AG04450 (cell line): ENCODE measurements around the gene CCNJL. TPM values are rescaled to one million over a fixed set of nuclear protein-coding genes. Genes with fewer than 3 reads are reported as not detected.

Experiments used
- CTCF ChIA-PET: fragments of 300-600, 350-600 bp; formaldehyde crosslinking; extraction: SDS; loops from one replicate; lab custom pipeline; 2022; ENCODE audit warnings: antibody characterized with exemption, inconsistent platforms; lab: Charles Lee
- POLR2A ChIA-PET: fragments of 350-600 bp; formaldehyde crosslinking; extraction: SDS; loops from one replicate; lab custom pipeline; 2021; ENCODE audit warnings: antibody characterized with exemption, inconsistent platforms; lab: Yijun Ruan, JAX
- DNase-seq: peaks from one replicate; pipeline ENCODE4 v3.0.0-alpha.2; 2011; ENCODE audit warnings: low read depth, low spot score
- H3K27ac ChIP-seq: one replicate; pipeline ENCODE4 v1.5.1; 2012; ENCODE audit warnings: low read depth, low read length, control low read depth
- H3K27me3 ChIP-seq: one replicate; pipeline ENCODE4 v1.6.0; 2012; ENCODE audit warnings: low read length; ENCODE audit not compliant: control insufficient read depth, insufficient read depth
- H3K4me3 ChIP-seq: 2 replicates; pipeline ENCODE4 v1.5.1; 2011; ENCODE audit warnings: mild to moderate bottlenecking, low read depth, low read length, control low read depth
- H3K9me3 ChIP-seq: 2 replicates; pipeline ENCODE4 v1.5.1; 2012; ENCODE audit warnings: low read length; ENCODE audit not compliant: control insufficient read depth, insufficient read depth
- polyA plus RNA-seq: library from polyadenylated mRNA; depleted of rRNA; stranded (reverse); fragments of >200 nt; gene quantifications from 2 replicates; pipeline ENCODE4 v1.2.3, GENCODE V29; 2011; rRNA removed
- small RNA-seq: library from RNA; depleted of rRNA; stranded (forward); fragments of <200 nt; gene quantifications from one replicate; pipeline ENCODE3, GENCODE V24; 2012; ENCODE audit warnings: low read depth; ENCODE audit not compliant: insufficient read length
- TF ChIP-seq, protein P1 (sequence below): IDR thresholded peaks from 2 replicates; pipeline ENCODE4 v1.5.1; 2011; ENCODE audit warnings: low read depth, low read length, control low read depth, inconsistent platforms

CCNJL gene
- polyA plus RNA-seq, 1 experiment: 3.8 TPM

DNA sequence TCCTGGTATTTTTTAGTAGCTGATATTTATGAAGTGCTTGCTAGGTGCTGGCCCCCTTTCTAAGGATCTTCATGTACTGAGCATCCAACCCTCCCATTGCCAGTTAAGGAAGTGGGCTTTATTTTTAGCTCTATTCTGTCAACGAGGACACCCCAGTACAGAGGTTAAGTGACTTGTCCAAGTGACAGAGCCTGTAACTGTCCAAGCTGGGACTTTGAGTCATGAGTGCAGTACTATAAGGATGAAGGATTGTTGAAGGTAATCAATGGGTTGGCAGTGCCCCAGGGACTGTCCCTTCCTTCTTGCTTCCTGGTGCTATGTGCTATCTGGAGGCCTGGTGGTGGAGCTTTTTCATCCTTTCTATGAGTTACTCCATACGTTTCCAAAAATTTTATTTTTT lies 101.0 kb downstream of the CCNJL start:
- peaks cover 9% of the 10 kb centered on the region for H3K27me3 ChIP-seq
- no peak overlapping the region for H3K4me3 ChIP-seq
- no peak for DNase-seq
- H3K9me3 ChIP-seq: no peaks in the 10 kb centered on the region
- TF ChIP-seq, protein P1, sequence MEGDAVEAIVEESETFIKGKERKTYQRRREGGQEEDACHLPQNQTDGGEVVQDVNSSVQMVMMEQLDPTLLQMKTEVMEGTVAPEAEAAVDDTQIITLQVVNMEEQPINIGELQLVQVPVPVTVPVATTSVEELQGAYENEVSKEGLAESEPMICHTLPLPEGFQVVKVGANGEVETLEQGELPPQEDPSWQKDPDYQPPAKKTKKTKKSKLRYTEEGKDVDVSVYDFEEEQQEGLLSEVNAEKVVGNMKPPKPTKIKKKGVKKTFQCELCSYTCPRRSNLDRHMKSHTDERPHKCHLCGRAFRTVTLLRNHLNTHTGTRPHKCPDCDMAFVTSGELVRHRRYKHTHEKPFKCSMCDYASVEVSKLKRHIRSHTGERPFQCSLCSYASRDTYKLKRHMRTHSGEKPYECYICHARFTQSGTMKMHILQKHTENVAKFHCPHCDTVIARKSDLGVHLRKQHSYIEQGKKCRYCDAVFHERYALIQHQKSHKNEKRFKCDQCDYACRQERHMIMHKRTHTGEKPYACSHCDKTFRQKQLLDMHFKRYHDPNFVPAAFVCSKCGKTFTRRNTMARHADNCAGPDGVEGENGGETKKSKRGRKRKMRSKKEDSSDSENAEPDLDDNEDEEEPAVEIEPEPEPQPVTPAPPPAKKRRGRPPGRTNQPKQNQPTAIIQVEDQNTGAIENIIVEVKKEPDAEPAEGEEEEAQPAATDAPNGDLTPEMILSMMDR: no peak
- ChIA-PET CTCF (interaction anchor here (0.6 to 5.1 kb wide), 2 partner anchors 12 to 43 kb away, joined by 8 to 25 read pairs; no protein-coding TSS in a partner anchor), POLR2A (interaction anchor here (0.6 kb wide), 1 partner anchor 17 kb away, joined by 4 read pairs; no protein-coding TSS in a partner anchor)
- no peak overlapping the region for H3K27ac ChIP-seq

GRCh38 chr5:160210606-160211005 lies 101.8 kb downstream of the CCNJL start:
- no peak overlapping the region for H3K27ac ChIP-seq
- ChIA-PET CTCF (interaction anchor here (1.7 to 5.1 kb wide), 2 partner anchors 11 to 189 kb away, joined by 5 to 25 read pairs; no protein-coding TSS in a partner anchor), POLR2A (interaction anchor here (0.6 kb wide), 1 partner anchor 211 kb away, joined by 4 read pairs; the partner anchor contains the start of gene PTTG1)
- no peaks in the 10 kb centered on the region for H3K9me3 ChIP-seq
- H3K4me3 ChIP-seq: no peak overlapping the region
- TF ChIP-seq, protein P1: no peak
- no peak for DNase-seq
- peaks cover 5% of the 10 kb centered on the region for H3K27me3 ChIP-seq

- TF ChIP-seq, protein P1: no peak
- H3K27ac ChIP-seq: no peak overlapping the region
- DNase-seq: no peak
- POLR2A ChIA-PET: interaction anchor here (0.6 kb wide), 1 partner anchor 212 kb away, joined by 4 read pairs; the partner anchor contains the start of gene PTTG1
- H3K4me3 ChIP-seq: no peak overlapping the region
- peaks cover 4% of the 10 kb centered on the region for H3K27me3 ChIP-seq
- H3K9me3 ChIP-seq: no peaks in the 10 kb centered on the region
- CTCF ChIA-PET: interaction anchor here (1.1 to 5.1 kb wide), 3 partner anchors 11 to 188 kb away, joined by 3 to 25 read pairs (median 5); no protein-coding TSS in a partner anchor
Measured at GRCh38 chr5:160209917-160210316, 102.4 kb downstream of the CCNJL start.

DNA sequence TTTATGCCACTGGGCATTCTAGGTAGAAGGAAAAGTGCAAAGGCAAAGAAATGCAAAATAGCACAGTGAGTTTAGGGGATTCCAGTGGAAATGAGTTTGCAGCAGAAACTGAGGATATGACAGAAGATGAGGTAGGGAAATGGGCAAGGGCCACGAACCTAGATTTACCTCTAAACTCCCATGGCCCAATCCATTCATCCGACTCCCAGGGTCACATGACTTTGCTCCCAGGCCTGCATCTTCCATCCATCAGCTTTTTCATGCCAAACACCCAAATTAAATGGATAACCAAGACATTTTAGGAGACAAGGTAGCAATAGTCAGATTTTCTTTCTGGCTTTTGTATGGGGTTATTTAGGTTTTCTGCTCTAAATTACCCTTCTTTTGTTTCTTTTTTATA lies 105.3 kb downstream of the CCNJL start:
- no peaks in the 10 kb centered on the region for H3K9me3 ChIP-seq
- no peak overlapping the region for H3K4me3 ChIP-seq
- H3K27ac ChIP-seq: no peak overlapping the region
- CTCF ChIA-PET: interaction anchor here (1.4 kb wide), 1 partner anchor 185 kb away, joined by 4 read pairs; no protein-coding TSS in a partner anchor
- POLR2A ChIA-PET: no interaction called here
- H3K27me3 ChIP-seq: peaks cover 4% of the 10 kb centered on the region
- no peak for DNase-seq
- TF ChIP-seq, protein P1: no peak

Small RNAs within 50 kb of the gene (small RNA-seq; reads per million reads assigned to genes)
- gene AC112191.3: not detected

Other genes with a start within 250 kb of the CCNJL start
- gene PWWP2A, start 193.1 kb downstream of the CCNJL start, polyA plus RNA-seq: 14.8 and 15.1 TPM in 2 replicates
- gene FABP6, start 83.1 kb downstream of the CCNJL start, polyA plus RNA-seq: not detected in 2 replicates
- 1.1 TPM in 2 replicates for gene C1QTNF2, start 58.1 kb upstream of the CCNJL start, polyA plus RNA-seq
- 3.6 and 5.3 TPM in 2 replicates for gene FAM200C, start 87.5 kb upstream of the CCNJL start, polyA plus RNA-seq
- 32.9 and 59.5 TPM in 2 replicates for gene SLU7, start 106.5 kb upstream of the CCNJL start, polyA plus RNA-seq
- gene PTTG1, start 109.3 kb upstream of the CCNJL start, polyA plus RNA-seq: 45.5 and 67.4 TPM in 2 replicates